HepG2 (cell line): Measurements from ENCODE around the gene JPH4. TPM values are rescaled to one million over a fixed set of nuclear protein-coding genes. Genes with fewer than 3 reads are reported as not detected.
"Not testable (repeated sequence)": the region's sequence is repeated elsewhere in the genome, so short reads cannot be mapped to it uniquely, and the experiment has no call there.

Experiments
- BRD4 ChIP-seq: sonication (generic); formaldehyde crosslinking; IDR thresholded peaks from 2 replicates; pipeline ENCODE4 v1.4.0; 2020; ENCODE audit warnings: missing genetic modification reagents
- CBX5 ChIP-seq: sonication (generic); formaldehyde crosslinking; IDR thresholded peaks from 2 replicates; pipeline ENCODE4 v1.4.0; 2020; ENCODE audit warnings: missing genetic modification reagents, borderline replicate concordance
- FOXA1 ChIP-seq, 2 experiments: fragments of 450-650 bp in 1 of 2; sonication (generic) in 1 of 2; formaldehyde crosslinking in 1 of 2; IDR thresholded peaks; 2 replicates each; pipeline versions ENCODE4 v1.4.0 to v1.6.1; 2016 to 2020; ENCODE audit warnings: missing genetic modification reagents in 1 of 2
- HDAC2 ChIP-seq: sonication (generic); formaldehyde crosslinking; IDR thresholded peaks from 2 replicates; pipeline ENCODE4 v1.4.0; 2020; ENCODE audit warnings: missing genetic modification reagents
- HMGXB3 ChIP-seq: sonication (generic); formaldehyde crosslinking; IDR thresholded peaks from 2 replicates; pipeline ENCODE4 v1.4.0; 2020; ENCODE audit warnings: missing genetic modification reagents, borderline replicate concordance
- POLR2A ChIP-seq, 2 experiments: IDR thresholded peaks; 2 replicates each; pipeline ENCODE4 v1.6.1; 2011; ENCODE audit warnings: low read depth in 2 of 2, low read length in 2 of 2, mild to moderate bottlenecking in 1 of 2, moderate library complexity in 1 of 2; ENCODE audit not compliant: insufficient read depth in 1 of 2
- RBM39 ChIP-seq: fragments of 200-400 bp; formaldehyde crosslinking; IDR thresholded peaks from one replicate; pipeline ENCODE4 v1.6.1; 2018; ENCODE audit warnings: antibody characterized with exemption, mild to moderate bottlenecking, low read depth, low read length; ENCODE audit not compliant: poor library complexity, severe bottlenecking
- SIX1 ChIP-seq: sonication (generic); formaldehyde crosslinking; IDR thresholded peaks from 2 replicates; pipeline ENCODE4 v1.4.0; 2020; ENCODE audit warnings: missing genetic modification reagents, borderline replicate concordance
- STAT6 ChIP-seq: sonication (generic); formaldehyde crosslinking; IDR thresholded peaks from 2 replicates; pipeline ENCODE4 v1.4.0; 2020; ENCODE audit warnings: missing genetic modification reagents, mild to moderate bottlenecking, borderline replicate concordance
- THAP7 ChIP-seq: sonication (generic); formaldehyde crosslinking; IDR thresholded peaks from 2 replicates; pipeline ENCODE4 v1.8.1; 2023; ENCODE audit warnings: mild to moderate bottlenecking, missing genetic modification reagents
- ZHX1 ChIP-seq: sonication (generic); formaldehyde crosslinking; IDR thresholded peaks from 2 replicates; pipeline ENCODE4 v1.8.1; 2022; ENCODE audit warnings: low read depth, mild to moderate bottlenecking, missing genetic modification reagents
- ZNF124 ChIP-seq: sonication (generic); formaldehyde crosslinking; IDR thresholded peaks from 2 replicates; pipeline ENCODE4 v1.4.0; 2020; ENCODE audit warnings: missing genetic modification reagents
- ZNF264 ChIP-seq: sonication (generic); formaldehyde crosslinking; IDR thresholded peaks from 2 replicates; pipeline ENCODE4 v1.4.0; 2020; ENCODE audit warnings: missing genetic modification reagents
- ZNF547 ChIP-seq: sonication (generic); formaldehyde crosslinking; IDR thresholded peaks from 2 replicates; pipeline ENCODE4 v1.5.1; 2020; ENCODE audit warnings: mild to moderate bottlenecking, missing genetic modification reagents
- polyA plus RNA-seq, 8 experiments: library from polyadenylated mRNA; depleted of rRNA in 3 of 8; stranded (reverse) in 7 of 8; unstranded in 1 of 8; fragments of >200 nt; fragmentation: Illumina TruSeq in 4 of 8; extraction: Trizol in 4 of 8; gene quantifications; 2 replicates each; pipeline versions ENCODE4 v1.2.1 to v1.2.3, GENCODE V29; 2011 to 2016; ENCODE audit warnings: low read depth in 4 of 8, missing spikeins in 1 of 8, mixed read lengths in 1 of 8; ENCODE audit not compliant: insufficient read depth in 1 of 8
- total RNA-seq, 5 experiments: library from RNA; depleted of rRNA; stranded (reverse); fragments of >200 nt; fragmentation: Illumina TruSeq; extraction: Trizol; gene quantifications; 2 replicates each; pipeline ENCODE4 v1.2.3, GENCODE V29; 2016; ENCODE audit warnings: low read depth in 1 of 5
- TF ChIP-seq, protein P1 (sequence below), 2 experiments: sonication (generic) in 1 of 2; formaldehyde crosslinking in 1 of 2; IDR thresholded peaks; 2 replicates each; pipeline versions ENCODE4 v1.4.0 to v1.6.1; 2018 to 2020; ENCODE audit warnings: missing genetic modification reagents in 2 of 2, borderline replicate concordance in 1 of 2, low read depth in 1 of 2, mild to moderate bottlenecking in 1 of 2, missing biosample characterization in 1 of 2

JPH4 gene
- total and polyA plus RNA-seq, 2 of the 13 experiments (the other 11 are each of a cell fraction or from before 2014, with no cell fraction given), result 0.08 to 0.22 TPM

DNA sequence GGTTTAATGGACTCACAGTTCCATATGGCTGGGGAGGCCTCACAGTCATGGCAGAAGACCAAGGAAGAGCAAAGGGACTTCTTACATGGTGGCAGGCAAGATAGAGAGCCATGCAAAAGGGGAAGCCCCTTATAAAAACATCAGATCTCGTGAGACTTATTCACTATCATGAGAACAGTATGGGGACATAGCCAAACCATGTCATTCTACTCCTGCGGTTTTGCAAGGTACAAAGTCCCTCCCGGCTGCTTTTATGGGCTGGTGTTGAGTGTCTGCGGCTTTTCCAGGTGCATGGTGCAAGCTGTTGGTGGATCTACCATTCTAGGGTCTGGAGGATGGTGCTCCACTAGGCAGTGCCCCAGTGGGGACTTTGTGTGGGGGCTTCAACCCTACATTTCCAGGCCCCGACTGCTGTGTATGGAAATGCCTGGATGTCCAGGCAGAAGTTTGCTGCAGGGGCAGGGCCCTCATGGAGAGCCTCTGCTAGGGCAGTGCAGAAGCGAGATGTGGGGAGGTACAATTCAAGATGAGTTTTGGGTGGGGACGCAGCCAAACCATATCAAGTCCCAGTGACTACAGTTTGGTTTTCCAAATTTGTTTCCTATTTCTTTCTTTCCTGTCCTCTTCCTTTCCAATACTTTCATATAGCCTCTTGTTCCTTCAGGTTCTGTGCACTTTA lies 31.0 kb upstream of the JPH4 start (continued):
- peak; percentile 77; the same call in 1 of the 2 replicates for TF ChIP-seq HMGXB3 (CRISPR knock-in tag)
- peak; percentile 73; the same call in 1 of the 2 replicates for TF ChIP-seq ZNF124 (CRISPR knock-in tag)
- peak; percentile 66; the same call in 1 of the 2 replicates for TF ChIP-seq ZNF547 (CRISPR knock-in tag)
- peak; percentile 34 to 42; a peak in 3 of 4 replicates for TF ChIP-seq POLR2A (IDR thresholded peaks at IDR 0.05; ENCODE audit: insufficient read depth in 1 of 2, low read depth in 2 of 2, low read length in 2 of 2)
- TF ChIP-seq ZNF264 (CRISPR knock-in tag), result peak; percentile 99
- TF ChIP-seq HDAC2 (CRISPR knock-in tag), result peak; percentile 87
- peak; percentile 56 for TF ChIP-seq RBM39
- TF ChIP-seq CBX5, result peak; percentile 99
- TF ChIP-seq, protein P1, sequence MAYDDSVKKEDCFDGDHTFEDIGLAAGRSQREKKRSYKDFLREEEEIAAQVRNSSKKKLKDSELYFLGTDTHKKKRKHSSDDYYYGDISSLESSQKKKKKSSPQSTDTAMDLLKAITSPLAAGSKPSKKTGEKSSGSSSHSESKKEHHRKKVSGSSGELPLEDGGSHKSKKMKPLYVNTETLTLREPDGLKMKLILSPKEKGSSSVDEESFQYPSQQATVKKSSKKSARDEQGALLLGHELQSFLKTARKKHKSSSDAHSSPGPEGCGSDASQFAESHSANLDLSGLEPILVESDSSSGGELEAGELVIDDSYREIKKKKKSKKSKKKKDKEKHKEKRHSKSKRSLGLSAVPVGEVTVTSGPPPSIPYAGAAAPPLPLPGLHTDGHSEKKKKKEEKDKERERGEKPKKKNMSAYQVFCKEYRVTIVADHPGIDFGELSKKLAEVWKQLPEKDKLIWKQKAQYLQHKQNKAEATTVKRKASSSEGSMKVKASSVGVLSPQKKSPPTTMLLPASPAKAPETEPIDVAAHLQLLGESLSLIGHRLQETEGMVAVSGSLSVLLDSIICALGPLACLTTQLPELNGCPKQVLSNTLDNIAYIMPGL (CRISPR knock-in tag; IDR thresholded peaks at IDR 0.05; ENCODE audit: borderline replicate concordance in 1 of 2, low read depth in 1 of 2), result peak; percentile 17 to 81; a peak in 1 of 4 replicates
- peak; percentile 85 for TF ChIP-seq SIX1 (CRISPR knock-in tag)
- TF ChIP-seq THAP7 (CRISPR knock-in tag), result 0 out of 2 replicates have a peak, but pooled peaks have one; percentile 21
- TF ChIP-seq FOXA1 (IDR thresholded peaks at IDR 0.05), result not testable (repeated sequence)
- peak; percentile 68 for TF ChIP-seq FOXA1 (CRISPR knock-in tag; IDR thresholded peaks at IDR 0.05)
- peak; percentile 81 for TF ChIP-seq BRD4
- TF ChIP-seq ZHX1 (CRISPR knock-in tag), result peak; percentile 66; the same call in 1 of the 2 replicates
- TF ChIP-seq STAT6 (CRISPR knock-in tag), result peak; percentile 81
